Stimulated activated naive CD8-positive, alpha-beta T cell treated with anti-CD3 and anti-CD28 coated beads, Interleukin-15, amount 100 ng/mL, for 72 hours (primary cell): Measurements from ENCODE around the gene CHST11.

Source experiments
- ATAC-seq: fragments of 150-1000 bp; cut with Tn5 transposase; 2 replicates; pipeline ENCODE4 v1.10.0; 2021; ENCODE audit warnings: mild to moderate bottlenecking, moderate library complexity
- DNase-seq, 2 donors: peaks; one replicate each; pipeline ENCODE4 v3.0.0; 2021 to 2022
- H3K27ac Mint-ChIP-seq, 2 donors: one replicate each; pipeline ENCODE4 v1.8.0; 2022; ENCODE audit warnings: mild to moderate bottlenecking in 2 of 2, mixed read lengths in 2 of 2, moderate library complexity in 2 of 2
- H3K27me3 Mint-ChIP-seq: one replicate; pipeline ENCODE4 v1.8.0; 2022; ENCODE audit warnings: mixed read lengths
- H3K4me1 Mint-ChIP-seq: one replicate; pipeline ENCODE4 v1.8.0; 2022; ENCODE audit warnings: mild to moderate bottlenecking, mixed read lengths
- H3K4me3 Mint-ChIP-seq, 2 donors: one replicate each; pipeline ENCODE4 v1.8.0; 2022; ENCODE audit warnings: mild to moderate bottlenecking in 2 of 2, mixed read lengths in 2 of 2, moderate library complexity in 1 of 2
- H3K9me3 Mint-ChIP-seq, 2 donors: one replicate each; pipeline ENCODE4 v1.8.0; 2022; ENCODE audit warnings: mixed read lengths in 2 of 2

CHST11 gene

DNA sequence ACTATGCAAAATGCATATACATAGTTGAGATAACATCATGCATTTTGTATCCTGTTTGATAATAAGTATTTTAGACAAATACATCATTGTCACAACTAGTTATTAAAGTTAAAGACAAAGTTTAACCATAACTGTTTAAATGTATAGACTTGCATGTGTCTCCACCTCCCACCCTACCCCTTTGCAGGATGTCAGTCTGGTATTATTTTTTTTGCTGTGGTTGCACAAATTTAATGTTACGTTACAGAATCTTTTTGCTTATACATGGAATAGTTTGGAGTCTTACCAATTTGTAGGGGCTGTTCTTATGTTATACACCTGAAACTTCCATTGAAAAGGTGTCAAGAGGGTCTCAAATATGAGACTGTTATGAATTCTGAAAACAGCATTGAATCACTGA, 5.6 kb downstream of the CHST11 start:
- Mint-ChIP-seq H3K4me1 (peaks cover 82% of the 10 kb centered on the region), H3K4me3 (peak overlapping the region; percentile 65 to 76), H3K9me3 (no peaks in the 10 kb centered on the region), H3K27ac (no peak overlapping the region), H3K27me3 (no peaks in the 10 kb centered on the region)
- DNase-seq (no peak), ATAC-seq (no peak)

DNA sequence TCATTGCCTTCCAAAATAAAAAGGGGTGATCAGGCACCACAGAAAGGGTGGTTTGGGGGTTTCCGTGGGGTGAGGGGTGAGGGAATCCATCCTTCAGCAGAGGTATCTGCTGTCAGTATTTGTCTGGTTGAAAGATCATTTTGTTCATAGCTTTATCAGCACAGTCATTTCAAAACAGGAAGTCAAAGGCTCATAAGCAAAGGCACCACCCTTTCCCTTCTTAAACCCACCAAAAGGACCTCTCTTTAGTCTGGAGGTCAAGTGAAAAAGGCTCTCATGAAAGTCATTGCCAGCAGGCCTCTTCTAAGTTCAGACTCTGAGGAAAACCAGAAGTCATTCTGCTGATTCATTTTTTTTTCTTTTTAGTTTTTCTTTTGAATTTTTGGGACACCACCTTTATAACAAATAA, 6.2 kb downstream of the CHST11 start:
- ATAC-seq, result peak; percentile 74

DNA sequence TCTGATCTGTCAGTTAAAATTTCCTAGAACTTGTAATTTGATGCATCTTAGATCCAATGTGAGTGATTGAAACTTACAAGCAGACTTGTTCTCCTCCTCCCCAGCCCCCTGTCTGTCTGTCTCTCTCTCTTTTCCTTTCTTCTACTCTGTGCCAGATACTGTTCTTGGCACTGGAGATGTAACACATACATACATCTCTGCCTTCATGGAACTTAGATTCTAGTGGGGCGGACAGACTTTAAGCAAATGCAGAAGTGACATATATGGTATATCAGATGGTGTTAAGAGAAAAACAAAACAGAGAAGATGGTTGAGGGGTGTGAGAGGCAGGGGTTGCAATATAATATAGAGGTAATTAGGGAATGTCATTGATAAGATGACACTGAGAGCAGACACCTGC, 6.6 kb downstream of the CHST11 start:
- peaks cover 92% of the 10 kb centered on the region for H3K4me1 Mint-ChIP-seq
- no peaks in the 10 kb centered on the region for H3K9me3 Mint-ChIP-seq
- DNase-seq (no peak), ATAC-seq (peak; percentile 35)
- H3K4me3 Mint-ChIP-seq, result peak overlapping the region; percentile 18 to 35
- no peaks in the 10 kb centered on the region for H3K27me3 Mint-ChIP-seq
- H3K27ac Mint-ChIP-seq, result peak overlapping the region in 1 of 2 donors; percentile 47

More for the DNA sequence above, 6.2 kb downstream of the CHST11 start:
- Mint-ChIP-seq H3K27me3 (no peaks in the 10 kb centered on the region), H3K4me3 (peak overlapping the region; percentile 65 to 76), H3K27ac (peak overlapping the region; percentile 60 to 61), H3K9me3 (no peaks in the 10 kb centered on the region), H3K4me1 (peaks cover 88% of the 10 kb centered on the region)
- peak in 1 of 2 donors; percentile 37 for DNase-seq

GRCh38 chr12:104464899-104465298, 8.2 kb downstream of the CHST11 start:
- Mint-ChIP-seq H3K27ac (no peak overlapping the region), H3K4me1 (peaks cover 96% of the 10 kb centered on the region), H3K9me3 (peaks cover 2 to 4% of the 10 kb centered on the region in 2 donors), H3K4me3 (peak overlapping the region in 1 of 2 donors; percentile 3), H3K27me3 (no peaks in the 10 kb centered on the region)
- ATAC-seq (no peak), DNase-seq (no peak)

DNA sequence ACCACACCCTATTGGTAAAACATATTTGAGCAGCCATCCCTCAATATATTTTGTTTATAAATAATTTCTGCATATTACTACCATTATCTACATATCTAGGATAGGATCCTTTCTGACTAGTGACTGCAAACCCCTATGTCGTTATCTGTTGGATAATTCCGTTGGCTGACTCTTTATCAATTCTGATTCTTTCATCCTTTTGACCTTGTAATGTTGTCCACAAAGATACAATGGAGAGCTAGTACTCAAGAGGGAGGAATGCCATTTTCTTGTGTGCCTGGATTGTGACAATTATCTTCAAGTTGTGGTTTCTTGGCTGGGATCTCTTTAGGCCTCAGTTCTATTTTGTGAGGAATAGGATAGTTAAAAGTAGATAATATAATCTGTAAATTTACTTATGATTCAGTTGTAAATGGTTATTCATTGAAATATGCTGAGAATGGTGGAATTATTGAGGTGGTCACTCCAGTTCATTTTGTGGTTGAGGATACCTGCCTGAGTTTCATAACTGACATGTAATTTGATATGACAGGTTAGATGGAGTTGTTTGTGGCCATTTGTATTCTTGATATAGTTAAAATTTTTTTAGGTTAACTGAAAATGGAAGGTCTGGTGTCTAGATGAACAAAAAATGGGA, 10.1 kb downstream of the CHST11 start:
- peak overlapping the region in 1 of 2 donors; percentile 59 for H3K27ac Mint-ChIP-seq
- H3K4me1 Mint-ChIP-seq, result peaks cover 91% of the 10 kb centered on the region
- H3K4me3 Mint-ChIP-seq, result peak overlapping the region; percentile 9 to 33
- DNase-seq (no peak), ATAC-seq (no peak)
- peaks cover 12 to 19% of the 10 kb centered on the region in 2 donors for H3K9me3 Mint-ChIP-seq
- no peaks in the 10 kb centered on the region for H3K27me3 Mint-ChIP-seq

- ATAC-seq (peak; percentile 51), DNase-seq (no peak)
- no peak overlapping the region for H3K27ac Mint-ChIP-seq
- no peaks in the 10 kb centered on the region for H3K27me3 Mint-ChIP-seq
- H3K4me3 Mint-ChIP-seq, result peak overlapping the region; percentile 9 to 33
- peaks cover 89% of the 10 kb centered on the region for H3K4me1 Mint-ChIP-seq
- H3K9me3 Mint-ChIP-seq, result peaks cover 12 to 19% of the 10 kb centered on the region in 2 donors
Measured at GRCh38 chr12:104467346-104467837, 10.6 kb downstream of the CHST11 start.

- DNase-seq (no peak), ATAC-seq (no peak)
- Mint-ChIP-seq H3K27ac (peak overlapping the region in 1 of 2 donors; percentile 67), H3K9me3 (peaks cover 12 to 19% of the 10 kb centered on the region in 2 donors), H3K27me3 (no peaks in the 10 kb centered on the region), H3K4me3 (no peak overlapping the region), H3K4me1 (peaks cover 89% of the 10 kb centered on the region)
Measured at GRCh38 chr12:104468371-104468770, 11.6 kb downstream of the CHST11 start.

DNA sequence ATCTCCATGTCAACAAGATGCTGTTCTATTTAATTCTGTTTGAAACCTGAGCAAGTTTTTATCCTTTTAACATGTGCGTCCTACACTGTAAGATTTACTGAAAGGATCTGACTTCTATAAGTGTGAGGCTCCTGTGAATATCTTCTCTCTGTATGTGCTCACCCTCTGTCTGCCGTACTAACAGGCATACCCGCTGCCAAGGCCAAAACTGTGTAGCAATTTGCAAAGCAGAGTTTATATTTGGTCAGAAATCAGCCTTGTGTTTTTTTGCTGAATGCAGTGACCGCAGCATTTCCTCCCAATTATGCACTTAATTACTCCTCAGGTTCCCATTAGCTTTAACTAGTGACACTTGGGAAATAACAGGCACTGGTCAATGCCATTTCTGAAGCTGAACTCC, 12.3 kb downstream of the CHST11 start:
- no peak overlapping the region for H3K27ac Mint-ChIP-seq
- no peak for DNase-seq
- H3K4me1 Mint-ChIP-seq, result peaks cover 89% of the 10 kb centered on the region
- peaks cover 12 to 19% of the 10 kb centered on the region in 2 donors for H3K9me3 Mint-ChIP-seq
- H3K27me3 Mint-ChIP-seq, result no peaks in the 10 kb centered on the region
- no peak overlapping the region for H3K4me3 Mint-ChIP-seq
- ATAC-seq, result no peak

DNA sequence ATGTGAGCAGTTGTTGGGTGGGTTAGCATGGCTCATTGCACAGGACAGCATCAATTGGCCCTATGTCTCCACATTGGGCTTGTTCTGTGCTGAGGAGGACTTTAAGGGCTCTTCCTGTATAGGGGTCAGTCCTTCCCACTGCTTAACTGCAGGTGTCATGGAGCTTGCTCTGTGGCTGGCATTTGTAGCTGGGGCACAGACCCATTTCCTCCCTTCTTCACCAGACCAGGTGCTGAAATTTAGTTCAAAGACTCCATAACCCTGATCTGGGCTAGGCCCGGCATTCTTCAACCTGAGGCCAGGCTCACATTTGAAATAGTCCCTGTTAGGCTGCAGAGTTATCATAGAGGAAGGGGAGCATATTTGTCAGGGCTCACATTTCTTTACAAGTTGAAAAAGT, 12.8 kb downstream of the CHST11 start:
- Mint-ChIP-seq H3K4me3 (no peak overlapping the region), H3K4me1 (peaks cover 89% of the 10 kb centered on the region), H3K27me3 (no peaks in the 10 kb centered on the region), H3K27ac (no peak overlapping the region), H3K9me3 (peaks cover 12 to 19% of the 10 kb centered on the region in 2 donors)
- DNase-seq (no peak), ATAC-seq (no peak)

DNA sequence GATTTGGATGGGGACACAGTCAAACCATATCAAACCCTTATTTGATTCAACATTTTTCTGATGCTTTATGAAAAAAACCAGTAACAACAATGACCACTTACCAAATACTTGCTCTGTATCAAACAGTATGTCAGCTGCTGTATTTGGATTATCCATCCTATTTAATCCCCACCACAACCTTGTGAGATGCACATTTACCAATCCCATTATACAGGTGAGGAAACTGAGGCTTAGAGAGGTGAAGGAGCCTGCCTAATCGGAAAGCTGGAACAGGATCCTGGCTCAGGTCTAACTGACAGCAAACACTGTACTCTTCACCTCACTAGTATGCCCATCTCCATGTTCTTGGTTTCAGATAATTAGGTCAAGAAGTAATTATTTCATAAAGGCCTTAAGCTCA, 13.8 kb downstream of the CHST11 start:
- no peak for DNase-seq
- Mint-ChIP-seq H3K9me3 (peaks cover 12 to 19% of the 10 kb centered on the region in 2 donors), H3K27me3 (no peaks in the 10 kb centered on the region), H3K27ac (no peak overlapping the region), H3K4me3 (no peak overlapping the region), H3K4me1 (peaks cover 89% of the 10 kb centered on the region)
- ATAC-seq, result no peak

DNA sequence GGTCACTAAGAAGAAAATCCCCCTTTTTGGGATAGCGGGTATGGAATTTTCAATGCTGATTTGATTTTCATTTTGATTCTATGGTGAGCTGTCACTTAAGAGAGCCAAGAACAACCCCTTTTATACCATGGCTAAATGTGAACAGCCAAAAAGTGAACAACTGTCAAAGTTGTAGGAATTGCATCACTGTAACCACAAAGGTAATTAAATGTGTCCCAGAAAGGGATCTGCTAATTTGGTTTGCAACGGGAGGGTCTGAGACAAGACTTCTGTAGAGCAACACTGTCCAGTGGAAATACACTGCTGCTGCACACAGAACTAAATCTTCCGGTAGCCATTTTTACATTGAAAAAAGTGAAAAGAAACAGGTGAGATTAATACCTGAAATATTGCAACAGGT, 14.6 kb downstream of the CHST11 start:
- H3K9me3 Mint-ChIP-seq, result peaks cover 12 to 19% of the 10 kb centered on the region in 2 donors
- no peak for DNase-seq
- ATAC-seq, result no peak
- no peaks in the 10 kb centered on the region for H3K27me3 Mint-ChIP-seq
- peaks cover 85% of the 10 kb centered on the region for H3K4me1 Mint-ChIP-seq
- no peak overlapping the region for H3K27ac Mint-ChIP-seq
- H3K4me3 Mint-ChIP-seq, result no peak overlapping the region

DNA sequence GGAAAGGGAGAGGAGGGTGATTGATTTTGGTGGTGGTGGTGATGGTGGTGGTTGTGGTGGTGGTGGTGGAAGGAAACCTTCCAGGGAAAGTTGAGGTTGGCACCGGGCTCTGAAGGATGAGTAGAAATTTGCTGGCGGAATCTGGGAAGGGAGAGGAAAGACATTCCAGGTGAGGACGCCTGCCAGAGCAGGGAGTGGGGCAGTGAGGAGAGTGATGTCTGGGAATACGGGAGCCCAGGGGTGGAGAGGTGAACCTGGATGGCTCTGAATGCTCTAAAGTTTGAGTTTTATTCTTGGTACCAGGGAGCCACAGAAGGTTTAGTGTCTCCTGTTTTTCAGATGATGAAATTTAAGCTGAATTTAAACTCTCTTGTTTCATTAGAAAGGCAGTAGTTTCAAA, 16.0 kb downstream of the CHST11 start:
- no peak for ATAC-seq
- Mint-ChIP-seq H3K4me1 (peaks cover 84% of the 10 kb centered on the region), H3K27ac (peak overlapping the region; percentile 15 to 67), H3K27me3 (no peaks in the 10 kb centered on the region), H3K9me3 (peaks cover 12 to 19% of the 10 kb centered on the region in 2 donors), H3K4me3 (peak overlapping the region; percentile 42 to 64)
- no peak for DNase-seq

DNA sequence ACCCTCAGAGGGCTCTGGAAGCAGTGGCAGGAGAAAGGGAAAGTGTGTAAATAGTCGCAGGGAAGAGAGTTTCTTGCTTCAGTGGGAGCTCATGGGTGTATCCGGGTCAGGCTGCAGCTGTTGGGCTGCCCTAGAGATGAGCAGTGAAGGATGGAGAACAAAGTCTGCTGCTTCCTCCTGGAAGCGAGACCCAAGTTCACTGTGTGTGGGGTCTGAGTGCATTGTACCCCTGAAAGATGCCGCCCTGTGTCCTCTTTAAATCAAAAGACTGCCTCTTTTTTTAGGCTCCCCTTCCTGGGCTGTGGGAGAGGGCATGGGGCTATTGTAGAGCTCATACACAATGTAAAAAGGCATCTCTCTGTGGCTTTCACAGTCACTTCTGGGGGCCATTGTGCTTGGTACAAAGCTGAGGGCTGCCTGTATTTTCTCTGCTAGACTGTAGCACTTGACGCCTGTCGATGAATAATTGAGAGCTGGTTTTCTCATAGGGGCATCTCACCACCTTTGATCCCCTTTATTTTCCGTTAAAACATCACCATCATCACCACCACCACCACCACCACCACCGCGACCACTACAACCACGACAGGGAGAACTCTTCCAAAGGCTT, 16.7 kb downstream of the CHST11 start:
- Mint-ChIP-seq H3K4me3 (peak overlapping the region; percentile 42 to 64), H3K4me1 (peaks cover 84% of the 10 kb centered on the region), H3K9me3 (peaks cover 12 to 19% of the 10 kb centered on the region in 2 donors), H3K27ac (peak overlapping the region in 1 of 2 donors; percentile 67), H3K27me3 (no peaks in the 10 kb centered on the region)
- ATAC-seq (peak; percentile 74), DNase-seq (peak in 1 of 2 donors; percentile 58)

- peaks cover 84% of the 10 kb centered on the region for H3K4me1 Mint-ChIP-seq
- peaks cover 7 to 11% of the 10 kb centered on the region in 2 donors for H3K9me3 Mint-ChIP-seq
- H3K27me3 Mint-ChIP-seq, result no peaks in the 10 kb centered on the region
- H3K4me3 Mint-ChIP-seq, result no peak overlapping the region
- H3K27ac Mint-ChIP-seq, result no peak overlapping the region
- DNase-seq (no peak), ATAC-seq (no peak)
Measured at GRCh38 chr12:104475271-104475670, 18.5 kb downstream of the CHST11 start.

DNA sequence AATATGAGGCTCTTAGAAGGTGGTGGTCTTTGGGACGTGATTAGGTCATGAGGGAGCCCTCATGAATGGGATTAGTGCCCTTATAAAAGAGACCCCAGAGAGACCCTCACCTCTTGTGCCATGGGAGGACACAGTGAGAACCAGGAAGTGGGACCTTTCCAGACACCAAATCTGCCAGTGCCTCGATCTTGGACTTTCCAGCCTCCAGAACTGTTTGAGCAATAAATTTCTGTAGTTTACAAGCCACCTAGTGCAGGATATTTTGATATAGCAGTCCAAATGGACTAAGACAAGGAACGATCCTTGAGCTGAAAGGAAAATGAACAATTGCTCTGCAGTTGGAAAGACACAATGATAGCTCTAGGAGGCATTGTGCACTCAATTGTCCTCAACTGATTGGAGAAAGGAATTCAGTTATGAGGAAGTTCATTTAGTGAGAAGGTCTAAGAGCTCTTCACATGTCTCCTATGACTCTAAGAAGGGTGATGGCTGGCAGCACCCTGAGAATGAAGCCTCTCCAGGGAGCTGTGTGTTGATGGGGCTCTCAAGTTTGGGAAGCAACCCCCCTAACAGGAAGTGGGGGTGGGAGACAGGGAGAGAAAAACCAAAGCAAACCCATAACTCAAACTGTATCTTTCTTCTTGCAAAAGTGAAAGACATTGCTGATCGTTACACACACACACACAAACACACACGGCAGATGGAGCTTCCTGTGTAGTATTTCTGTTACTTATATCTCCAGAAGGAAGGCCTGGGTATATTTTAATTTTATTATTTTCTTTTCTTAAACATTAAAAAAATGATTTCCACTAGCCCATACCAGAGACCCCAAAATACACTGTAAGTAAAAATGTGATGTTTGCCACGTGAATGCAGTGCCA, 21.0 kb downstream of the CHST11 start:
- H3K27ac Mint-ChIP-seq, result peak overlapping the region; percentile 96 to 97
- H3K4me3 Mint-ChIP-seq, result peak overlapping the region; percentile 78 to 90
- H3K9me3 Mint-ChIP-seq, result no peaks in the 10 kb centered on the region
- peaks cover 91% of the 10 kb centered on the region for H3K4me1 Mint-ChIP-seq
- DNase-seq (no peak), ATAC-seq (no peak)
- no peaks in the 10 kb centered on the region for H3K27me3 Mint-ChIP-seq
